NCI-H128 (cell line): Measurements from ENCODE around the gene NFIC.

Source experiments
- DNase-seq: peaks from one replicate; lab custom pipeline; 2025; ENCODE audit not compliant: unreplicated experiment; lab: John Stamatoyannopoulos, UW

The NFIC gene

DNA sequence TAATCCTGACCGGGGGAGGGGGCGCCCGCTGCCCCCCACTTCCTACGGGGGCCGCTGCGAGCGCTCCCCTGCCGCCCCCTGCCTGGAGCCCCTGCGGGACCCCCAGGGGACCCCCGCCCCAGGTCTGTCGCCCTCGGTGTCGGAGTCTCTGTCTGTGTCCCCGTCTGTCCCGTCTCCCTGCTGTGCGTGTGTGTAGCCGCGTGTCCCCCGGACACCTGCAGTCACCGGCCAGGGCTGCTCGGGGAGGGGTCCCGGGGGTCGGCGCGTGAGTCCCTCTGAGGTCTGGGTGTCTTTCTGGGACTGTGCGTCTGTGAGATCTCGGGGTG, 7.7 kb upstream of the NFIC start:
- DNase-seq: no peak

DNA sequence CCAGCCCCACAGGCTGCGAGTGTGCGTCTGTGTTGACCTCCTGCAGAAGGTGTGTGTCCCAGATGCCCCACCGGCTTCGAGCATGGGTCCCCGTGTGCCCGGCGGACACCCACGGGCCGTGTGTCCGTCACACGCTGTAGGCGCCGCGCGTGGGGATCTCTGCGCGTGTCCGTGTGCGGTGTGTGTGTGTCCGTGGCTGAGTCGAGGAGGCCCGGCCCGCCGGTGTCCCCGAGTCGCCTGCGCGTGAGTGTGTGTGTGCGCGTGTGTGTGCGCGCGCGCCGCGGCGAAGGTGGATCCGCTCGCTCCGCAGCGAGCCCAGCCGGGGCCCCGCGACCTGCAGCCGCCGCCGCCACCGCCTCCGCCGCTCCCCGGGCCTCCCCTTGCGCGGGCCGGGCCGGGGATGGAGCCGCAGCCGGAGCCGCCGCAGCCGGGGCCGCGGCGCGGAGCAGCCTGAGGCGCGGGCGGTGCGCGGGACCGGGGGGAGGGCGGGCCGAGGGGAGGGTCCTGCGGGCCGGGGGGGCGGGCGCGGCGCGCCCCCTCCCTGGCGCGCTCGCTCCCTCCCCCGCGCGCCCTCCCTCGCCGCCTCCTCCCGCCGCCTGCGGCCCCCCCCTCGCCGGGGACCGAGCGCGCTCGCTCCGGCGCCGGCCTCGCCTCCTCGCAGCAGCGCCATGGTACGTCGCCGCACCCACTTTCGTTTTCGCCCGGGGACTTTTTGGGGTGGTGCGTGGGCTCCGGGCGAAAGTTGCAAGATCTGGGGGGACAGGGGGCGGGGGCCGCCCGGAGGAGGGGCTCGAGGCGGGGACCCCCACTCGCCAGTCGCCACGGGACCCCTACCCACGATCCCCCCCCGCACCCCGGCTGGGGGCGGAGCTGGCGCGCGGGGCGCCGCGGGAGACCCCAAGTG, 7.1 kb upstream of the NFIC start:
- DNase-seq: no peak

DNA sequence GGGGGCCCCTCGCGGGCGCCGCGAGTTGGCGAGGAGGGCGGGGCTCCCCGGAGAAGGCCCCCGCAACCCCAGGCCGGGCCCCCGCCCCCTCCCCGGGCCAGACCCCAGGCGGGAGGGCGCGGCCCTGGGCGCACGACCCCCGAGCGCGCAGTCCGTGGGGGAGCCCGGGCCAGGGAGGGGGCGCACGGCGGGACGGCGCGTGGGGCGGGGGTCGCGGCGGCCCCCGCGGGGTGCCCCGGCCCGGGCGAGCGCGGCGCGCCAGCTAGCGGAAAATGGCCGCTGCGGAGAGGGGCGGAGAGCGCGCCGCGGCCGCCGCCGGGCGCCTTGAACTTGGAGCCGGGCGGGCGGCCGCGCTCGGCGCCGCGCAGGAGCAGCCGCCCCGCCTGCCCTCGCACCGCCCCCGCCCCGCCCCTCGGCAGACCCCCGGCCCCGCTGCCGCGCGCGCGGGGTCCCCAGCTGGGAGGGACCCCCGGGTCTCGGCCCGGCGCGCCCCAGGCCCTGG, 6.4 kb upstream of the NFIC start:
- DNase-seq: no peak

DNA sequence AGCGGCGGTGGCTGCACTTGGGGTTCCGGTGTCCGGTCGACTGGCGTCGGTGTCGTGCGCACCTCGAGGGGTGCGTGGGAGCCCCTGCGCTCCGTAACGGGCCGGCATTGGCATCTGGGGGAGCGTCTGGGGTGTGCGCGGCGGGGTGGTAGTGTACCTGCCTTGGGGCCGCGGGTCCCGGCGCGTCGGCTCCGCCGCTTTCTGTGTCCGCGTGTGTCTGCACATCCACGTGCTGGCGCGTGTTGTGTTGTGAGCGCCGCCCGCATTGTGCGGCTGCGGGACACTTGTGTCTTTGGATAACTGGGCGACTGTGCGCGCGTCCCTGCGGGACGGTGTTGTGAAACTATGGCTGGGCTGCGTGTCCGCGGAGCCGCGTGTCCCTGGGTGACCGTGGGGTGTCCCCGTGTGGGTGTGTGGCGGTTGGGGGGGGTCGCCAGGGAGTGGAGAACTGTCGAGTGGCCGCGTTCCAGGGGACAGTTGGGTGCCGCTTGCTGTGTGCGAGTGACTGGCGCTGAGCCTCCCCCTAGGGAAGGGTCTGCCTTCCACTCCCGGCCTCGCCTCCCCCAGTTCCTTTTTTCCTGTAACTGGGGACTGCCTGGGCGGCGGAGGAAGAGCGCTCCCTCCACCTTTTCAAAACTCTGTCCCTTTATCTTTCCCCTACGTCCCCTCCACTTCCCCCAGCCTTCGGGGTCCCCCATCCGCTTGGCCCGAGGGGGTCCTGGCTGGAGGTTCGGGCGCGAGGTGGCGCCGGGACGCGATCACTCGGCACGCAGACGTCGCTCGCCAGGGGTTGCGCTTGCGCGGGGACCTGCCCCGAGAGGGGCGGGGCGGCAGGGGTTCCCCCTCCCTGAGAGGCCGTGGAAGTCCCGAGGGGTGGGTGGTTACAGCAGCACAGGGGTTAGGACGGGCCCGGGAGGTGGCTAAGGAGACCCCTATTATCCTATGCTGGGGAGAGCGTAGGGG, 5.7 kb upstream of the NFIC start:
- no peak for DNase-seq

DNA sequence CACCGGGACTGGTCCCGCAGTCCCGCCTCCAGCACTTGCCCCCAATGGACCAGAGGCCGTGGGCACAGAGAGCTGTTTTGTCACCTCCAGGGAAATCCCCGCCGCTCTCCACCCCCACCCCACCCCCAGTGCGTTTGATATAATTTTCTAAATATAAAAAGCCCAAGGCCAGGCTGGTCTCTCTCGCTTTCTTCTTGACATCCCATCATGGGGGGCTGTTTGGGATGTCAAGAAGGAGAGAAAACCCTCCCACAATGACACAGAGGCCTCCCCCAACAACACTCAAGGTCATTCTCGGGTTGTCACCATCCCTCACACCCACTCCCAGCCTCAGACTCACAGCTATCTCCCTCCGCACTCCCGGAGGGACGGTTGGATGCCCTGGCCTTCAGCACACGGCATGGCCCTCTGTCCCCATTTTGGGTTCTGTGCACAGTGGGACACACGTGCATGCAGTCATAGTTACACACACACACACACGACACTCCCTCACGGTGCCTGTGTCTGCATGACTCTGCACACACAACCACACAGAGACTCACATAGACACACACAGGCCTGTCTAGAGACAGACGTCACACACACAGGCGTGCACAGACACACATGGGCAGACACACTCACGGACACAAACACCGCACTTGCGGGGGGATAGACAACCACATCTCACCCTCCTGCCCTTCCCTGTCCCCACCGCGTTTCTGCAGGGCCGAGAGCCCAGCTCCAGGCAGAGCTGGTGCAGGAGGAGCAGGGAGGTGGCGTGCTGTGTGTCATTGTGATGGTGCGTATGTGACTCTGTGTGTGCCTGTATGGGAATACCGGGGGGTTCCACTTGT, 4.8 kb upstream of the NFIC start:
- no peak for DNase-seq

DNA sequence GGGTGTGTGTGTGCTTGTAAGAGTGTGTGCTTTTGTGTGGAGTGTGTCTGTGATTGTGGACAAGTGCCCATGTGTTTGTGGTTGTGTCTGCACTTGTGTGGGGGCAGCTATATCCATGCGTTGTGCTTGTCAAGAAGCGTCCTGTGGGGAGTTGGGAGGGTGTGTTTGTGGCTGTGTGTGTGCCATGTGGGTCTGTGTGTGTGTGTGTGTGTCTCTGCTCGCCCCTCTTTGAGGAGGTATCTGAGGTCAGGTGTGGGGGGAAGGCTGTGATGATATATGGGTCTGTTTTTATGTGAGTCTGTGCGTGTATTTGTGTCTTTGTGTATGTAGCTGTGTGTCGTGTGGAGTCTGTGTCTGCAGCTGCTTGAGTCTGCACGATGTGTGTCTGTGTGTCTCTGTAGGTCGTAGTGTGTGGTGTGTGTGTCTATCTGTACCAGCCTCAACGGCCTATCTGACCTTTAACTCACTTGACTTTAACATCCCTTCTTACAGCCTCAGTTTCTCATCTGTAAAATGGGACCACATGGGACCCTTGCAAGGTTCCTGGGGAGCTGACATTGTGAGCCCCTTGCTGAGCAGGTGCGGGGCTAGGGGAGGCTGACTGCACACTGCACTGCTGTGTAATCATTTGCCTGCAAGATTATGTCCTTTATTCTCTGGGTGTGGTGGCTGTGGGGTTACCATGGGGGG, 4.0 kb upstream of the NFIC start:
- DNase-seq: no peak

DNA sequence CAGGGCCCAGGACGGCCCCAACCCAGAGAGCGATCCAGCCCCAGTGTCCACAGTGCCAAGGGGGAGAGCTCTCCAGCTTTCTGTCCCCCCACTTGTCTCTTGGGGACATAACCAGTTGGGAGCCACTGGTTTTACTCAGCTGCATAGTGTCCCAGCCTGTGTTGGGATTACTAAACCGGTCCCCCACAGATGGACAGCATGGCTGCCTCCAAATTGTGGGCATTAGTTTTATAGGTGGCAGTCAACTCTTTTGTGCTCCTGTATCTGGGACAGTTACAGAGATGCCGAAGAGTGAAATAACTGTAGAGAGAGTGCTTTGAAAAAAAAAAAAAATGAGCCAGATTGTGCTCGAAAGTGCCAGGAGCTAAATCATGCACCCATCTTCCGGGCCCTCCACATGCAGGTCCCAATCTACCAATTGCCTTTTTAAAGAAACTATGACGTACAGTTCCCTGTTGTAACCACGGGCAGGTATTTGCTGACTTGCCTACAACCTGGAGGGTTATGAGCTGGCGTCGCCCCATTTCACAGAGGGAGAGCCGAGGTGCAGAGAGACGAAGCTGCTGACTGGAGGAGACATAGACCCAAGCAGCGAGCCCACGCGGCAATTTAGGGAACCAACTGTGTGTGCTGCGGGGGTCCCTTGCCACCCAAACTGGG, 2.4 kb upstream of the NFIC start:
- DNase-seq: no peak

DNA sequence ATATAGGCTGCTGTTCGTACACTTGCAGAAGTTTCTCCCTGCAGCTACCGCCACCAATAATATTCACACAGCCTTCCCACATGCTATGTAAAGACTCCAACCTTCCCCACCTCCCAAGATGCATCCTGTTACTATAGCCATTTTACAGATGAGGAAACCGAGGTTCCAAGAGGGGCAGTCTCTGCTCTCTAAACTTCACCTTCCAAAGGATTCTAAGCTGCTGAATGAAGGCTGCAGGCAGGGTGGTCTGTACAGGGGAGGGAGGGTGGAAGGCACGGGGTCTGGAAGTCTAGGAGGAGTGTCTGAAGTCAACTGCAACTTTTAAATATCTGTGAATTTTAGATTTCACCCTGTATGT, 1.9 kb upstream of the NFIC start:
- DNase-seq: no peak

DNA sequence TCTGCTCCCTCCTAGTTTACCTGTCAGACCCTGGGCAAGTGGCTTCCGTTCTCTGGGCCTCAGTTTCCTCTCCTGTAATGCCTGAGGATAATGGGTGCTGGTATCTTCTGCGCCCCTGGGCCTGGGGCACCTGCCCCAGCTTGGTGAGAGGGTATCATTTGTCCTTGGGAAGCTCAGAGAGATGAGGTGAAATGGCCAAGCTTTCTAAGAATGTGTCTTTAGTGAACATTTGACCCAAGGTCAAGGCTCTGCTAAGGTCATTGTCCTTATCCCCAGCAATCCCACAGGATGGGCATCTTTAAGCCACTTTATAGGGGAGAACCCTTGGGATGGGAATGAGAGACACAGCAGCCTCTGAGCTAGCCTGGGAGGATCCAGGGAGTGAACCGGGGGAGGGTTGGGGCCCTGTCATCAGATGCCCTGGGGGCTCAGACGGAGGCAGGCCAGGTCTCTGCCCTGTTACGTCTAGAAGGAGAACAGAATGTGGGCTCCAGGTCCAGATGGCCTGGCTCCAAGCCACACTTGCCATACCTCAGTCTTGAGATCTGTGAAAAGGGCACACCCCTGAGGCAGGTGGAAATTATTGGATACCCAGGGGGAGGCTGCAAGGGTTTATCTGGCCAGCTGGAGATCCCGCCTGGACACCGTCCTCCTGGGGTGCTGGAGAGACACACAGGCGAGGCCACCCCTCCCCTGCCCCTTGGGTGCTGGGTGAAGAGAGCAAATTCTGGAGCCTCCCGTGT, 1.1 kb upstream of the NFIC start:
- DNase-seq: no peak

DNA sequence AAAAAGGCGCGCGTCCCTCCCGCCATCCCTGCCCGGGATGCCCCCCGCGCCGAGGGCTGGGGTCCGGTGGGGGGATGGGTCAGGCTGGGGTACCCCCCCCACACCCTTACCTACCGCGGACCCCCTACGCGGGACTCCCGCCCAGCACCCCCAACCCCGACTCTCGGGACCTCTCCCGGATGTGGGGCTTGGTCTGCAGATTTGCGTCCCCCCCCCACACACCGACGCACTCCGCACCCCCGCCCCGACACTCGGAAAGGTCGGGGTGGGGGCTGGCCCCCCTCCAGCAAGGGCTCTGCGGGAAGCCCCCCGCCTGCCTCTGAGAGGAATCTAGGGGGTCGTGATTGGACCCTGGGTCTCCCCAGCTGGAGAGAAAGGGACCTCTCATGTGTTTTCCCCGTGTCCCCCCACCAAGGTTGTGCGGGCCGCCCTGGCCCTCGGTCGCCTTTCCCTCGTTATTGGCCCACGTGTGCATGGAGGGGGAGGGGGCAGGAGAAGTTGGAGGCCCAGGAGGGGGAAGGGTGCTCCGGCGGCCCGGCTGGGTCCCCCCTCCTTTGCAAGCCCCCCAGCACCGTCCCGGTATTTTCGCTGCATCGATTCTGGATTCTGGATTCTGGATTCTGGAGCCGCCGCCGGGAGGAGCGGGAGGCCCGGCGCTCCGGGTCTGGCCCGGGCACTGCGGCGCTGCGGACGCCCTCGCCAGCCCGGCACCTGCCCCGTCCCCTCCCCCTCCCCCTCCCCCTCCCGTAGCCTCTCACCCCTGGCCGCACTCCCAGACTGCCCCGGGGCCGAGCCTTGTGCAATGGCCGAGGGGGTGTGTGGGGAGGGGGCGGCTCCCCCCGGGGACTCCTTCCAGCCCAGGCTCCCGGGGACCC, 607 bp downstream of the NFIC start:
- DNase-seq: no peak

DNA sequence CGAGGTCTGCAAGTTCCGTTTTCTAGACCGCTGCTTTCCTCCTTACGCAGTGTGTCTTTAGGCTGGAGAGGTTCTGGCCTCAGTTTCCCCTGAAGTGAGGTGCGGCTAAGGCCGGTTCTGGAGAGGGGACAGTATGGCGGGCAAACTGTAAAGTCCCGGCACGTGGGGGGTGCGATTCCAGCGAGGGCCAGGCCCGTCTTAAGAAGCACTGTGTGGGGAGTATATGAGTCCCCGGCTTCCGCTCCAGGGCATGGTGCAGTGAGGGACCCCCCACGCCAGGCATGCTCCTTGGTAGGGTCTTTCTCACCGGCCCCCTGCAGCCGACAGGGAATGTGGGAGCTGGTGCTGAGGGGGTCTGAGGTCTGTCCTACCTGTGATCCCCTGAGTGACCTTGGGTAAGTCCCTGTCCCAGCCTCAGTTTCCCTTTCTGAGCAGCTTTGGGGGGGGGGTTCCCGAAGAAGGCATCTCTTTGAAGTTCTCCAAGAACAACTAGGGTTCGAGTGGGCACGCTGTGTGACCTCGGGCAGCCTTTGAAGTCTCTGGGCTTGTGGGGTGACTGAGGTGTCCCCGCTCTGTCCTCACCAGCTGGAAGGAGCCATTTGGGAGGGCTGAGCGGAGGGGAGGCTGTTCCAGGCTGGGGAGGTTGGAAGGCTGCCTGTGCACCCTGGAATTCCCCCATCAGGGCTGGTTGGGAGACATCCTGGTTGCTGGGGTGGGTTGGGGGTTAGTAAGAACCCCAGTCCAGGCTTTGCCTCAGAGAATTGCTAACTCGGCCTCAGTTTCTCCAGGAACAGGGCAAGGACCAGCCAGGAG, 1.5 kb downstream of the NFIC start:
- DNase-seq: no peak

DNA sequence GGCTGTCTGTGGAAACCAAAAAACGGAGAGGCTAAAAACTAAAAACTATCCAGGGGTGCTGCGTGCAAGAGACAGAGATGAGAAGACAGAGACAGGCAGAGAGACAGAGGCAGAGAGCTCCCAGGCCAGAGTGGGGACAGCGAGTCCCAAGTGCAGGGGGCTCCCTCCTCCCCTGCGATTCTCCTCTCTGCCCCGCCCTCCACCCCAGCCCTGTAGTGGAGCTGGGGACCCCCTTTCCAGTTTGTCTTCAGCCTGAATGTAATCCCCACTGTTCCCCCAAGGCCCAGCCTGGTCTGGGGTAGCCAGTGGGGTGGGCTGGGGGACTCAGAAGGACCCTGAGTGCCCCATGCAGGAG, 2.0 kb downstream of the NFIC start:
- no peak for DNase-seq

DNA sequence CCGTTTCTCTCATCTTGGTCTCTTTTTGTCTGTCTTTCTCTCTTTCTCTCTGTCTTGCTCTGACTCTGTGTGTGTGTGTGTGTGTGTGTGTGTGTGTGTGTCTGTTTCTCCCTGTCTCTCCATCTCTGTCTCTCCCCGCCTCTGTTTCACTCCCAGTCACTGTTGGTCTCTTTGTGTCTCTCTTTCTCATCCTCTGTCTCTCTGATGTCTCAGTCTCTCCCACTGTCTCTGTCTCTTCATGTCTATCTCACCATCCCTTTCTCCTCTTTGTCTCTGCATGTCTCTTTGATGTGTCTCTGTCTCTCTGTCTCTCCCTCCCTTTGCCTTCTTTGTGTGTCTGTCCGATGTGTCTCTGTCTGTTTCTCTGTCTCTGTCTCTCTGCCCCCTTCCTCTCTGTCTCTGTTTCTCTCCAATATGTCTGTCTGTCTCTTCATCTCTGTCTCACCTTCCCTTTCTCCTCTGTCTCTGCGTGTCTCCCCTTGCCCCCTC, 2.5 kb downstream of the NFIC start:
- no peak for DNase-seq

DNA sequence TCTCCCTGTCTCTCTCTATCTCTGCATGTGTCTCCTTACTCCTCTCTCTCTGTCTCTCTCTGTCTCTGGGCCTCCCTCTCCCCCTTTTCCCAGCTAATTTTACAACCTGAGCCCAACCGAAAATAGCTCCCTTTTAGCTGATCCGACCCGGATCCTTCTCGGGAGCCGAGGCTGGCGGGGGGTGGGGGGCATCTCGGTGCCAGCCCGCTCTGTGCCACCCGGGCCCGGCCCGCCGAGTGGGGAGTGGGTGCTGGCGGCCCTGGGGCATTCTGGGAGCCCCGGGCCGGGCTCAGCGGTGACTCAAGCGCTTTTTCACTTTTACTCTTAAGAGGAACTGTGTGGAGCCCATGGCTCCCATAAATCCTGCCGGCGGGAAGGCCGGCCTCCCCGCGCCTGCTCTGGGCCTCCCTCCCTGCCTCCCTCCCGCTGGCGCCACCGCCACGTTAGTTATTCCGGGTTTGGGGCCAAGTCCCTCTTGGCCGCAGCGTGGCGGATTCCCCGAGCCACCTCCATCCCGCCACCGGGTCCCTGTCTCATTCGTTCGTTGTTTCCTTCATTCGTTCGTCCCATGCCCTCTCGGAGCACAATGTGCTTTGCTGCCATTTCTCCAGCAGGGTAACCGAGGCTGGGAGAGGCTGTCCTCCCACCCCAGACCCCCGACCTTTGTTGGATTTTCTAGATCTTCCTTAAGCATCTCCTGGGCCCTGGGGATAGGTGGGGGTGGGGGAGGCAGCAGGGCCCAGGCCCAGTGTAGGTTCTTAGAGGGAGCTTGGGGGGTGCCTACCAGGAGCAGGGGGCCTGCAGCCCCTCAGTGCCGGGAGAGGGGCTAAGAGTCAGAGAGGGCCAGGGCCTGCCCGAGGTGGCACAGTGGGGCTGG, 3.2 kb downstream of the NFIC start:
- no peak for DNase-seq

DNA sequence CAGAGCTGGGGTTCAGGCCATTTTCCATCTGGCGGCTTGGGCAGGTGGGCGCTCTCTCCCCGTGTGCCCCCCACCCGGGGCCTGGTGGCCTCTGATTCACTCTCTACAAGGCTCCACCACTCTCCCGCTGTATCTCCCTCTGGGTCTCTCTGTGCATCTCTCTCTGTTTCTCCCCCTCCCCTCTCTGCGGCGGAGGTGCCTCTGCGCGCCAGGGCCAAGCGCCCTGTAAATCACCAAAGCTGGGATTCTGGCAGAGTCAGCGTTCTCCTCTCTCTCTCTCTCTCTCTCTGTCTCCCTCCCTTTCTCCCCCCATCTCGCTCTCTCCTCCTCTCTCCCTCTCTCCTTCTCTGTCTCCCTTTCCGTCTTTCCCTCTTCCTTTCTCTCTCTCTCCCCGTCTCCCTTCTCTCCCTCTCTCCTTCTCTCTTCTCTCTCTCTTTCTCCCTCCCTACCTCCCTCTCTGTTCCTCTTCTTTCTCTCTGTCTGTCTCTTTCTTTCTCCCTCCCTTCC, 3.9 kb downstream of the NFIC start:
- no peak for DNase-seq
